Measurements from ENCODE around the gene RALGPS1.
A peak's percentile ranks its signal among the peaks of the same experiment; 100 is the strongest.

Gene RALGPS1

GRCh38 chr9:126956917-126957686 is 42.5 kb downstream of the RALGPS1 start:
- DNase-seq: no peak

DNA sequence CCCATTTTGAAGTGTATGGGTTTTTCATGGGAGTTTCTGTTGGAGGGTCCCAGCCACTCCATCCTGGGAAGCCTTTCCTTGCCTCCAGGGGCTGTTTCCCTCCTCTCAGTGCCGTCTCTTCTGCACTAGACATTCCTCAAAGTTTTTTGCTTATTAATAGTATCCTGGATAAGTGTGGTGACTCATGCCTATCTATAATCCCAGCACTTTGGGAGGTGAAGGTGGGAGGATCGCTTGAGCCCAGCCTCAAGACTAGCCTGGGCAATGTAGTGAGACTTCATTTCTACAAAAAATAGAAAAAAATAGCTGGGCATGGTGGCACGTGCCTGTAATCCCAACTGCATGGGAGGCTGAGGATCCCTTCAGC is 43.1 kb downstream of the RALGPS1 start:
- DNase-seq: no peak

DNA sequence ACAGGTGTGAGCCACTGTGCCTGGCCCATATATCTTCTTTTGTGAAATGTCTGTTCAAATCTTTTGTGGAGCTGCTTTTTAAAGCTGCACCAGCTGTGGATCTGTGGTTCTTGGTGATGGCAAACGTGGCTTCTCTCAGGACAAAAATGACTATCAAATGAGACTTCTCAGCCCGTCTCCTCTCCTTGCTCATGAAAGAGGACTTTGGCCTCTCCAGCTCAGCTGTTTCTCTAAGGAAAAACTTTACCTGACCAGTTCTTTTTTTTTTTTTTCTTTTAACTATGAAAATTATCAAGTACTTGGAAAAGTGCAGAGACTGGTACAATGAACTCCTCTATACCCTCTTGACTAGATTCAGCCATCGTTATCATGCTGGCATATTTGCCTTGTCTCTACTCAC is 44.8 kb downstream of the RALGPS1 start:
- DNase-seq: no peak

DNA sequence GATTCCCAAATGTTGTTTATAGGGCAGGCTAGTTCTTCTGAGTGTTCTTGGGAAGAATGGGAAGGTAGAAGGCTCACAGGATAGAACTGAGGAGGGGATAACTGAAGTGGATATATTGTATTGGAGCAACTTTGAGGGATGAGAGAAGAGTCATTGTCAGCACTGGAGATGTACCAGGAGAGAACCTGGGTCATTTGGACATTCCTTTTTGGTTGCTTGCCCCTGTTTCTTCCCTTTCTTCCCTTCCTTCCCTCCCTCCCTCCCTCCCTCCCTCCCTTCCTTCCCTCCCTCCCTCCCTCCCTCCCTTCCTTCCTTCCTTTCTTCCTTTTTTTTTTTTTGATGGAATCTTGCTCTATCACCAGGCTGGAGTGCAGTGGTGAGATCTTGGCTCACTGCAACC is 45.3 kb downstream of the RALGPS1 start:
- no peak for DNase-seq

GRCh38 chr9:126962336-126962735 is 47.8 kb downstream of the RALGPS1 start:
- DNase-seq: no peak

DNA sequence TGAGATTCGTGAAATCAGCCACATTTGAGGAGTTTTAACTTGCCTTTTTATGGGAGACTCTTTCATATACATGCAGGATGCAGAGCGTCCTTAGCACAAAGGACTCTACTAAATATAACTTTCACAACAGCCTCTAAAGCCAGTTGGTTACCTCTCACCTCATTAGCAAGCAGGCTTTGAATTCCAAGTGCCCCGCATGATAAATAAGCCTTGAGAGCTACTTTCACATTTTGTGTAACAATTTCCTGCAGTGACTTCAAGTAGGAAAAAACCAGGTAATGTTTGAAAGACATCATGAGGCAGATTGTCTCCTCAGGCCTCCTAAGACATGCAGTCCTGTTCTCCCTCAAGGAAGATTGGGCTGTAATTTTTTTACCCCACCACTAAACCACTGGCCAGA is 50.5 kb downstream of the RALGPS1 start:
- DNase-seq: no peak

DNA sequence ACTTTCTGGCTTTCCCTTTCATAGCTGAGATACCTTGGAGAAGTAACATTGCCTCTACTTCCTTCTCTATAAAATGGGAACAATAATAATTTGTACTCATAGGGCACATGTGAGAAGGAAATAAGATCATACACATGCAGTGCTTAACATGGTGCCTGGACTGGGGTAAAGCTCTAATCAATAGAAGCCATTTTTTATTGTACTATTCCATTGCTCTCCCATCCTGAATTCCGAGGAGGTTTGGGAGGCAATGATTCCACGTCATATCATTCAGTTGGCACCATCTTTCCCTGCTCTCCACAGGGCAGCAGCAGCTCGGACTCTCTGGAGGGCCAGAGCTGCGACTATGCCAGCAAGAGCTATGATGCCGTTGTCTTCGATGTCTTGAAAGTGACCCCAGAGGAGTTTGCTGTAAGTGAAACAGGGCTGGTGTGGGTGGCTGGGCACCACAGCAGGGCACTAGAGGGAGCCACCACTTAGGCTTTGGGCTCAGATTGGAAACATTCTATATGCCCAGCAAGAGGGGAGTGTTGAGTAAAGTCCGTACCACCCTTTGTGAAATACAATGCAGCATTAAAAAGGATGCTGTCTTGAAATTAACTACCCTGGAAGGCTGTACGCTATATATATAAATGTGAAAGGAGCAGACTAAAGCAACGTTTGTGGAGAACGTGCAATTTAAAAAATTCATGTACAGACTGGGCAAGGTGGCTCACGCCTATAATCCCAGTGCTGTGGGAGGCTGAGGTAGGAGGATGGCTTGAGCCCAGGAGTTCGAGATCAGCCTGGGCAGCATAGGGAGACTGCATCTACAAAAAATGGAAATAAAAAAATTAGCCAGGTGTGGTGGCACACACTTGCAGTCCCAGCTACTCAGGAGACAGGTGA is 51.2 kb downstream of the RALGPS1 start:
- DNase-seq: peak; percentile 30 to 44

DNA sequence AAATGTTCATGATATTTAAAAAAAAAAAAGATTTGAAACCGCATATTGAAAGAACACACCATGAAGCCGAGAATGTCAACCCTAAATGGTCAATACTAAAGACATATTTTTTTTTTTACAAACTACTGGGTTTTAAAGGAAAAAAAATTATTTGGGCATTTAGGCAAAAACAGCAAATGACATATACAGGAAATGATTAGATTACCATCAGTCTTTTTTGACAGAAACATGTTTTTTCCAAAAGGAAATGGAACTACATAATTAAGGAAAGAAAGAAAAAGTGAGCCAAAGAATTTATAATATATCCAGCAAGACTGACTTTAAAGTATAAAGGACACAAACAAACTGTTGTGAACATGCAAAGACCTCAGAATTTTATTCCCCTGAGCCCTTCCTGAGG is 56.7 kb downstream of the RALGPS1 start:
- no peak for DNase-seq

GRCh38 chr9:126973651-126974529 is 59.3 kb downstream of the RALGPS1 start:
- DNase-seq: no peak

DNA sequence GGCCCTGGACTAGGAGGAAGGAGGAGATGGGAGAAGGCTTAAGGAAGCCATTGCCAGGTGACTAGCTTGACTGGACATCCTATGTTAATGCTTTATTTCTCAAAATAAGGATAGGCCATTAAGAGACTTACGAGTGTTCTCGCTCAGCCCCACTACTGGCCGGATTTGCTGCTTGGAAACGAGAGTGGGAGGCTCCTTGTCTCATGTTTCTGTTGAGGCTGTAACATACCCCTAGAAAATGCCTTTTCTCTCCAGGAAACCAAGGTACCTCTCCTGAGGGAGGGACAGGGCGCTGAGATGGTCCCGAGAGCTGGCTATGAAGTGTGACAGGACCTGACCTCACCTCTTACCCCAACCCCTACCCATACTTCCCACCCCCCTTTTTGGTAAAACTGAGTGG is 60.0 kb downstream of the RALGPS1 start:
- no peak for DNase-seq

- no peak for DNase-seq
Observed at GRCh38 chr9:126975327-126976220, 61.0 kb downstream of the RALGPS1 start.

DNA sequence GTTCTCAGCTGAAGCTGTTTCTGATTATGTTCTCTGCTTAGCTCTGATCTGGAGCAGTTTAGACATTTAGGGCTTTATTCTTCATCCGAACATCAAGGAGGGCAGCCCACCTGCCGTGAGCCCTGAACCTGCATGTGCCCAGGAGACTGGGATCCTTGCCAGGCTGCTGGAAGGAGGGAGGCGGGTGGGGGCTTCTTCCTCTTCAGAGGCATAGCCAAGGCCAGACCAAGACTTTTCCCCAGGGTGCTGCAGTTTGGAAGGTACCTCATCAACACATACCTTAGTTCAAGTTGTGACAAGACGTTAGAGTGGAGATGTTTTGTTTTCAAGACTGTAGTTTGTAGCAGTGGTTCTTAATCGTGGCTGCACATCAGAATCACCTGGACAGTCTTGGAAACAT is 64.9 kb downstream of the RALGPS1 start:
- DNase-seq: no peak

GRCh38 chr9:126980231-126980630 is 65.6 kb downstream of the RALGPS1 start:
- no peak for DNase-seq

GRCh38 chr9:126981218-126981617 is 66.6 kb downstream of the RALGPS1 start:
- DNase-seq: no peak

- no peak for DNase-seq
Observed at GRCh38 chr9:126982215-126983002, 67.8 kb downstream of the RALGPS1 start.

DNA sequence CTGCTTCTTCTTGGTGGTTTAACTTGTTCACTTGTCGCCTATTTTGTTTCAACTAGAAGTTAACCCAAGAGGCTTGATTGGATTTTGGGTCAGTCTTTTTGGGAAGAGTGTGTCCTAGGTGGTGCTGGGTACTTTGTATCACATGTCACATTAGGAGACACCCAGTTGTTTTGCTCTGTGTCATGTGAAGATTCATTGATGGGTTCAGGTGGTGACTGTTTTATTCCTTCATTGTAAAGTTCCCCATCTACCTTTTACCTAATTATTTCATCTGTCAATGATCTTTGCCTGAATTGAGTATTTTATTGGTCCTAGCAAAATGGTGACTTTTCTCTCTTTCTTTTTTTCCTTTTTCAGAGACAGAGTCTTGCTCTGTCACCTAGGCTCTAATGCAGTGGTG is 69.2 kb downstream of the RALGPS1 start:
- DNase-seq: no peak

GRCh38 chr9:126984969-126985368 is 70.4 kb downstream of the RALGPS1 start:
- DNase-seq: no peak

DNA sequence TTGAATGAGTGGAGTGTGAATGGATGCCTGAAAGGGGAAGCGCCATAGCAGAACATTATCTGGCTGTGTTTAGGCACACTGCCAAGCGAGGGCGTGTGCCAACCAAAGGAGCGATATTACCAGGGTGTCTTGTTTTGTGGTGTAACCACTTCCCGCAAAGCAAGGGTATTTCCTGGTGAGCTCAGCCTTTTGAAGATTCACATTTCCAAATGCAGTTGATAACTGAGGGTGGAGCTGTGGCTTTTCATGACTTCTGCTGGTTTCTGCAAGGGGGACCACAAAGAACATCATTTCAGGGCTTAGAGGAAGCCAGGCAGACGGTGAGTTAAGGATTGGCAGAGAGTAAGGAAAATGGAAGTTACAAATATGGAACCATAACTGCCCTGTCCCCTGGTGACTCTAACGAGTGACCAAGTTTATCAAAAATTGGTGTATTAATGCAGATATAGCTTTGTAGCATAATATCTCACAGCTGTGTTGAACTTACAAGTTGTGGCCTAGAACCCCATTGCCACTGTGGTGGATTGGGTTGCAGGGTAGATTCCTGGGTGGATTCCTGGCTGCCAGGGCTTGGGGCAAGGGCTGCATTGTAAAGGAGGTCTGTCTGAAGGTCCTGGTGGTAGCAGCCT is 71.4 kb downstream of the RALGPS1 start:
- DNase-seq: peak; percentile 80 to 85

DNA sequence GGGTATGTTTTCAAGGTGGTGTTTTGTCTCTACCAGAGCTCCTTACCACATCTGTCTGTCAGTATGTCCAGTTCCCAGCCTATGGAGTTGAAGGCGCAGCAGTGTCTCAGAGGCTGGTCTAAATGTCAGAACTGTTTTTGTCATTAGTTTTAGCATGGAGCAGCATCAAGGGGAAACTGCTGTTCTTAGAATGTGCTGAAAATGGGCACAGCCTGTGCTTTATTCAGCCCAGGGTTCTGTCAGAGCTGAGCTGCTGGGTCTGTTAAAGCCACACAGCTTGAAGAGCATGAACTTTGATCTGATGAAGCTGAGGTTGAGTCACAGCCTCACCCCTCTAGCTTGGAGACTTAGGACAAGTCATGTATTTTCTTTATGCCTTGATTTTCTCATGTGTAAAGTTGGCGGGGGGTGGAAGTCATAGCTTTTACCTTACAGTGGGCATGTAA is 71.9 kb downstream of the RALGPS1 start:
- peak; percentile 23 to 46 for DNase-seq

DNA sequence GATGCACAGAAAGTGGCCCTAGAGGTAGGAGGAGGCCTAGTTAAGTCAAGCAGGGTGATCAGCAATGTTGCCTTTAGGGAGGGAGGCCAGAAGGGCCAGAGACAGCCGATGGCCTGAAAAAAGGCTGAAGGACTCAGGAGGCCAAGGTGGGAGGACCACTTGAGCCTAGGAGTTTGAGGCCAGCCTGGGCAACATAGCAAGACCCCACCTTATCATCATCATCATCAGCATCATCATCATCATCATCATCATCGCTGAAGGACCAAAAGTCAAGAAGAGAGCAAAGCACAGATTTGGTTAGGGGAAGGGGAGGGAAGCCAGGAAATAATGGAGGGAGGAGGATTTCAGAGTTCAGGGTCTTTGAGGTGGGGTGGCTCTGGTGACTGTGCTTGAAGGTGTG is 74.3 kb downstream of the RALGPS1 start:
- no peak for DNase-seq
